ENCODE results near the gene CIDEB.

CIDEB gene

DNA sequence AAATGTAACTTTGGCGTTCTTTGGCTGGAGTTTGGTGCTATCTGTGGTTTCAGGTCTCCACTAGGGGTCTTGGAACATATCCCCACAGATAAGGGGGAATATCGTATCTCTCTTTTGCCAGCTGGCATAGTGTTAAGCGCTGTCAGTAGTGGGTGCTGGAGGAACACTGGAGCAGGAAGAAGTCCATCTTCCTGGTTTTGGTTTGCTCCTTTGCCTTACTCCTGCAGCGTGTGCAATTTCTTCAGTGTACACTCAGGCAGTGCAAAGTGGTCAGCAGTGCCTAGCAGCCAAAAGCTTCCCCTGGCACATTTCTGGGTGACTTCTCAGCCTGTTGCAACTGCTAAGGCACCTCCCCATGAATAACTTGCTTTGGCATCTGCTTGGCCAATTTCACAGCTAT lies 43.7 kb upstream of the CIDEB start:
- TF ChIP-seq FOXP2 (optimal IDR thresholded peaks at IDR 0.05; ENCODE audit: borderline replicate concordance, extremely low read depth, extremely low read length, insufficient read depth), result no peak
- TF ChIP-seq POLR2AphosphoS5 (IDR thresholded peaks at IDR 0.05; ENCODE audit: low read depth, low read length), result no peak
- TF ChIP-seq TAF1 (IDR thresholded peaks at IDR 0.05; ENCODE audit: borderline replicate concordance, insufficient read depth, low read length), result no peak
- TF ChIP-seq, protein P1, sequence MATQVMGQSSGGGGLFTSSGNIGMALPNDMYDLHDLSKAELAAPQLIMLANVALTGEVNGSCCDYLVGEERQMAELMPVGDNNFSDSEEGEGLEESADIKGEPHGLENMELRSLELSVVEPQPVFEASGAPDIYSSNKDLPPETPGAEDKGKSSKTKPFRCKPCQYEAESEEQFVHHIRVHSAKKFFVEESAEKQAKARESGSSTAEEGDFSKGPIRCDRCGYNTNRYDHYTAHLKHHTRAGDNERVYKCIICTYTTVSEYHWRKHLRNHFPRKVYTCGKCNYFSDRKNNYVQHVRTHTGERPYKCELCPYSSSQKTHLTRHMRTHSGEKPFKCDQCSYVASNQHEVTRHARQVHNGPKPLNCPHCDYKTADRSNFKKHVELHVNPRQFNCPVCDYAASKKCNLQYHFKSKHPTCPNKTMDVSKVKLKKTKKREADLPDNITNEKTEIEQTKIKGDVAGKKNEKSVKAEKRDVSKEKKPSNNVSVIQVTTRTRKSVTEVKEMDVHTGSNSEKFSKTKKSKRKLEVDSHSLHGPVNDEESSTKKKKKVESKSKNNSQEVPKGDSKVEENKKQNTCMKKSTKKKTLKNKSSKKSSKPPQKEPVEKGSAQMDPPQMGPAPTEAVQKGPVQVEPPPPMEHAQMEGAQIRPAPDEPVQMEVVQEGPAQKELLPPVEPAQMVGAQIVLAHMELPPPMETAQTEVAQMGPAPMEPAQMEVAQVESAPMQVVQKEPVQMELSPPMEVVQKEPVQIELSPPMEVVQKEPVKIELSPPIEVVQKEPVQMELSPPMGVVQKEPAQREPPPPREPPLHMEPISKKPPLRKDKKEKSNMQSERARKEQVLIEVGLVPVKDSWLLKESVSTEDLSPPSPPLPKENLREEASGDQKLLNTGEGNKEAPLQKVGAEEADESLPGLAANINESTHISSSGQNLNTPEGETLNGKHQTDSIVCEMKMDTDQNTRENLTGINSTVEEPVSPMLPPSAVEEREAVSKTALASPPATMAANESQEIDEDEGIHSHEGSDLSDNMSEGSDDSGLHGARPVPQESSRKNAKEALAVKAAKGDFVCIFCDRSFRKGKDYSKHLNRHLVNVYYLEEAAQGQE (IDR thresholded peaks at IDR 0.05; ENCODE audit: insufficient read depth in 1 of 2, low read depth in 2 of 2, low read length in 2 of 2), result no peak
- no peak for TF ChIP-seq SIN3A (IDR thresholded peaks at IDR 0.05; ENCODE audit: borderline replicate concordance, insufficient read depth, low read length)

DNA sequence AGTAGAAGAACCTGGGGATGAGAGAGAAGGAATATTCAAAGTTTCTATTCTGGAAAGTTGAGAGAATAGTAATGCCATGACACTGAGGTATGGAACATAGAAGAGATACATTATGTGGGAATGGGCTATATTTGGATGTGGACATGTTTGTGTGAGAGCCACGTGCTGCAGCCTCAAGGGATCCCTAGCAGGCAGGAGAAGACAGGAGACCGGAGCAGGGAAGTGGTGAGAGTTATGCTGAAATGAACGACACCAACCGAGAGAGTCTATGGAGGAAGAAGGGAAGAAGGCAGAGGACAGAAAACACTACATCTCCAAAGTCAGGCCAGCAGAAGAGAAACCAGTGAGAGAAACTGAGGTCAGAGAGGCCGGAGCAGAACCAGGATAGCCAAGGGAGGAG lies 42.0 kb upstream of the CIDEB start:
- TF ChIP-seq SIN3A (IDR thresholded peaks at IDR 0.05; ENCODE audit: borderline replicate concordance, insufficient read depth, low read length) (no peak), FOXP2 (optimal IDR thresholded peaks at IDR 0.05; ENCODE audit: borderline replicate concordance, extremely low read depth, extremely low read length, insufficient read depth) (no peak), POLR2AphosphoS5 (IDR thresholded peaks at IDR 0.05; ENCODE audit: low read depth, low read length) (no peak), TAF1 (IDR thresholded peaks at IDR 0.05; ENCODE audit: borderline replicate concordance, insufficient read depth, low read length) (no peak)
- TF ChIP-seq, protein P1 (IDR thresholded peaks at IDR 0.05; ENCODE audit: insufficient read depth in 1 of 2, low read depth in 2 of 2, low read length in 2 of 2), result no peak

DNA sequence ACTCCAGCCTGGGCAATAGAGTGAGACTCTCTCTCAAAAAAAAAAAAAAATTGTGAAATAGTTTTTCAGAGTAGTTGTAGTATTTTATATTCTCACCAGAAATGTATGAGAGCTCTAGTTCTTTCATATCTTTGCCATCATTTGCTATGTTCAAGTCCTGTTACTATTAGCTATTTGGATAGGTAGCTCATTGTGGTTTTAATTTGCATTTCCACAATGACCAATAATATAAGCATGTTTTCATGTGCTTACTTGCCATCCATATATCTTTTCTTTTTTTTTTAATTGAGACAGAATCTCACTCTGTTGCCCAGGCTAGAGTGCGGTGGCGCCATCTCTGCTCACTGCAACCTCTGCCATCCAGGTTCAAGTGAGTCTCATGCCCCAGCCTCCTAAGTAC lies 40.4 kb upstream of the CIDEB start:
- TF ChIP-seq FOXP2 (optimal IDR thresholded peaks at IDR 0.05; ENCODE audit: borderline replicate concordance, extremely low read depth, extremely low read length, insufficient read depth), result no peak
- no peak for TF ChIP-seq TAF1 (IDR thresholded peaks at IDR 0.05; ENCODE audit: borderline replicate concordance, insufficient read depth, low read length)
- no peak for TF ChIP-seq SIN3A (IDR thresholded peaks at IDR 0.05; ENCODE audit: borderline replicate concordance, insufficient read depth, low read length)
- TF ChIP-seq POLR2AphosphoS5 (IDR thresholded peaks at IDR 0.05; ENCODE audit: low read depth, low read length), result no peak
- TF ChIP-seq, protein P1 (IDR thresholded peaks at IDR 0.05; ENCODE audit: insufficient read depth in 1 of 2, low read depth in 2 of 2, low read length in 2 of 2), result no peak

DNA sequence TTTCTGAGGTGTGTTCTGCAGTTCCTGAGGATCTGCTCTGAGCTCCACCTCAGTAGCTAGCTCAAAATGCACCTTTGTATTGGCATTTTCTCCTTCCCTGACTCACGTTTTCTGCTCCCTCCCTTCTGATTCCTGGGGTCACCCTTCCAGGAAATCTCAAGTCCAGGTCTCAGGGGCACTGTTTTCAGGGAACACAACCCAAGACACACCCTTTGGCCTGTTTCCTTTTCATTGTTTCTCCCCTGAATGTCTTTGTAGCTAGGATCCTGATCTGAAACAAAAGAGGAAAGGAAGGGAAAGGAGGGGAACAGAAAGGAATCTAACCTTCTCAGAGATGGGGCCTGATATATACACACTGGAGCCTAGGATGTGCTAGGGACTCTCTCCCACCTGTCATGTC lies 39.4 kb upstream of the CIDEB start:
- TF ChIP-seq TAF1 (IDR thresholded peaks at IDR 0.05; ENCODE audit: borderline replicate concordance, insufficient read depth, low read length) (no peak), SIN3A (IDR thresholded peaks at IDR 0.05; ENCODE audit: borderline replicate concordance, insufficient read depth, low read length) (no peak), FOXP2 (optimal IDR thresholded peaks at IDR 0.05; ENCODE audit: borderline replicate concordance, extremely low read depth, extremely low read length, insufficient read depth) (no peak), POLR2AphosphoS5 (IDR thresholded peaks at IDR 0.05; ENCODE audit: low read depth, low read length) (no peak)
- TF ChIP-seq, protein P1 (IDR thresholded peaks at IDR 0.05; ENCODE audit: insufficient read depth in 1 of 2, low read depth in 2 of 2, low read length in 2 of 2), result no peak

Measured in PFSK-1 (cell line).